GM12892 (cell line): ENCODE results near the gene SHC3.

ENCODE experiments used
- DNase-seq: peaks from one replicate; pipeline ENCODE4 v3.0.0; 2011; ENCODE audit not compliant: insufficient read length
- FAIRE-seq: peaks from 2 replicates; lab custom pipeline; 2011; peaks lifted over from hg19 to GRCh38; lab: Jason Lieb, UNC
- POLR2A ChIP-seq: IDR thresholded peaks from 2 replicates; pipeline ENCODE4 v1.6.1; 2011; ENCODE audit warnings: low read depth, low read length, control low read depth
- POLR2AphosphoS5 ChIP-seq: IDR thresholded peaks from 2 replicates; pipeline ENCODE4 v1.6.1; 2011; ENCODE audit warnings: low read depth, low read length, control low read depth
- TAF1 ChIP-seq: IDR thresholded peaks from 2 replicates; pipeline ENCODE4 v1.6.1; 2011; ENCODE audit warnings: low read depth, mild to moderate bottlenecking, control low read depth, low read length, borderline replicate concordance

SHC3 gene

DNA sequence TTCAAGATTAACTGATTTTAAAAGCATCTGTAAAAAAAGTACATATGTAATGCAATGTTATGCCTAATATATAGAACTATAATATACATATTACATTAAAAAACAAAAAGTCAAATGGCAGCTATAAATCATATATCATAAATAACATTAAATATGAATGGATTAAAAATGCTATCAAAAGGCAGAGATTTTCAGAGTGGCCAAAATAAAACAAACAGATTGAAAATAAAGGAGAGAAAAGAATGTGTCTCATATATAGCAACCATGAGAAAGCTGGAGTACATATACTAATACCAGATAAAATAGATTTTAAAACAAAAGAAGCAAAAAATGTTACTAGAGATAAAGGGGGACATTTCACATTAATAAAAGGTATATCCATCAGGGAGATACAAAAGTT is 148.8 kb downstream of the SHC3 start:
- FAIRE-seq: no peak
- TF ChIP-seq POLR2AphosphoS5: no peak
- no peak for DNase-seq

DNA sequence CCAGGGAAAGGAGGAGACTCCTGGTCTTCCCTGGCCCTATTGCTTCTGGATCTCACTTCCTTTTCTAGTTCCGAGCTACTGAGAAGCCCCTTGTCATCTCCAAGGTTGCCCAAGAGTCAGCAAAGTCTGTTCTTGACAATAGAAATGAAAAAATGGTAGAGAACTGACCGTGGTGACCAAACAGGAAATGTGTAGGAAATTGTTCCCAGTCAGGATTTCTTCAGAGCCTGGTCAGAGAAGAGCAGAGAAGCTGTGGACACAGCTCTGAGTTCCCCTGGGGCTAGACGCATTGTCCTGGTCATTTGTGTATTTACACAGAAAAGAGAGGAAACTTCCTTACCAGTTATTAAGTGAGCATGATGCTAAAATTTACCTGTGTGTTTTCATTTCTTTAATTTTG is 151.7 kb downstream of the SHC3 start:
- no peak for DNase-seq
- TF ChIP-seq TAF1: no peak
- TF ChIP-seq POLR2AphosphoS5: no peak
- TF ChIP-seq POLR2A: no peak
- no peak for FAIRE-seq

DNA sequence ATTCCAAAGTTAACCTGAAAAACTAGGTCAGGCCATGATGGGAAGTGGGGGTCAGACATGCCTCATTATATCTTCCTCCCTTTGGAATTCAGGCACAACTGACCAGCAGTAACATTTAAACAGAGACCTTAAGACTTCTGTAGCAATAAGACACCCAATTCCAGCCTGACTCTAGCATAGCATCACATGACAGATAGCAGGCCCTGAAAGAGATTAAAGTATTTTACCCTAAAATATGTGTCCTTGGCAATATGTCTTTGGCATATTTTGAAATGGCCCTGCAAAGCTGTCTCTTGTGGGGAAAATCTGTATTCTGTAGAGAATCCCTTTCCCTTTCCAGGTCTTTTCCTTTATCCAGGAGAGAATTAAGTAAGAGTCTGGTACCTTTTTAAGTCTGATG is 153.1 kb downstream of the SHC3 start:
- no peak for TF ChIP-seq POLR2A
- DNase-seq (no peak), FAIRE-seq (no peak)

DNA sequence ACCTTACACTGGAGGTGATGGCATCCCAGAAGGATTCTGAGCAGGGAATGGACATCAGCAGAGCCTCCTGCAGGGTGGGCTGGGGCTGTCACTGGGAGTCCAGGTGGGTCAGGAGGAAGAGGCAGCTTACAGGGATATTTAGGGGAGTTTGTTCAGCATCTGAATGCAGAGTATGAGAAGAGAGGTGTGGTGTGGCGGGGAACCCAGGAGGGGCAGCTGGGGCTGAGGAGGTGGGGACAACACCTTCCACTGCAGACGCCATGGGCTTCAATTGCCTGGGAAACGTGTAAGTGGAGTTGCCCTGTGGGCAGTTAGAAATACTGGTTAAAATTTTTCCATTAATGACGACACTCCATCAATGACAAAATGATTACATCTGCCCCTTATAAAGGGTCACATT is 153.9 kb downstream of the SHC3 start:
- DNase-seq: no peak
- FAIRE-seq: no peak
- no peak for TF ChIP-seq POLR2A

DNA sequence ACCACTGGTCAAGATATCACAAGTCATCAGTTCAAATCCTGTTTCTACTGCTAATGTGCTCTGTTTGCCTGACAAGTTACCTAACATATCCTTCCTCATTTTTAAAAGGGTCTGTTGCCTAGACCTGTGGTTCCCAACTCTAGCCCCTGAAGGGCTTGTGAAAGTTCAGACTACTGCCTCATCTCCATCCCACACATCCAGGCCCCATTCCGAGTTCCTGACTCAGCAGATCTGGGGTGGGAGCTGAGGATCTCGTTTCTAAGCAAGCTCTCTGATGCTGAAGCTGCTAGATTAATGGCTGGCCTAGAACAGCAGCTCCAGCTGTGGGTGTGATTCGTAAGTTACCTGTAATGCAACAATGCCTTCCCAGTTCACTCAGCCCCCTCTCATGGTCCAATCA is 154.9 kb downstream of the SHC3 start:
- FAIRE-seq: no peak
- no peak for DNase-seq
- TF ChIP-seq POLR2A (no peak), TAF1 (no peak), POLR2AphosphoS5 (no peak)

DNA sequence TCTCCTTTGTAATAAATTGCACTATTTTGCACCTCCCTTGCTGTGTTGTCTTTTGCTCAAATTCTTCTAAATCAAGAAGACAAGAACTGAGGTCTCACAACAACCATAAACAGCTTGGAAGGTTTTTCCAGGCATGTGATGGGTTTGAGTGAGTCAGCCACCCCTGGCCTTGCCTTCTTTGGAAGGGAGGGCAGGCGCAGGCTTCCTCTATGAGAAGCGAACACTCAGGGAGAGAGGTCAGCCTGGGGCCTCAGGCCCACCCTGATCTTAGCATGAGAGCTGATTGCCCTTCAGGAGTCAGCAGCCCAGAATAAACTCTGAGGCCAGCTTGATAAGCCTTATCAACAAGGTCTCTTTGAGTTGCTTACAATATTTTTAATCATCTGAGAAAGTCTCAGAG is 155.7 kb downstream of the SHC3 start:
- DNase-seq: no peak
- FAIRE-seq: no peak

DNA sequence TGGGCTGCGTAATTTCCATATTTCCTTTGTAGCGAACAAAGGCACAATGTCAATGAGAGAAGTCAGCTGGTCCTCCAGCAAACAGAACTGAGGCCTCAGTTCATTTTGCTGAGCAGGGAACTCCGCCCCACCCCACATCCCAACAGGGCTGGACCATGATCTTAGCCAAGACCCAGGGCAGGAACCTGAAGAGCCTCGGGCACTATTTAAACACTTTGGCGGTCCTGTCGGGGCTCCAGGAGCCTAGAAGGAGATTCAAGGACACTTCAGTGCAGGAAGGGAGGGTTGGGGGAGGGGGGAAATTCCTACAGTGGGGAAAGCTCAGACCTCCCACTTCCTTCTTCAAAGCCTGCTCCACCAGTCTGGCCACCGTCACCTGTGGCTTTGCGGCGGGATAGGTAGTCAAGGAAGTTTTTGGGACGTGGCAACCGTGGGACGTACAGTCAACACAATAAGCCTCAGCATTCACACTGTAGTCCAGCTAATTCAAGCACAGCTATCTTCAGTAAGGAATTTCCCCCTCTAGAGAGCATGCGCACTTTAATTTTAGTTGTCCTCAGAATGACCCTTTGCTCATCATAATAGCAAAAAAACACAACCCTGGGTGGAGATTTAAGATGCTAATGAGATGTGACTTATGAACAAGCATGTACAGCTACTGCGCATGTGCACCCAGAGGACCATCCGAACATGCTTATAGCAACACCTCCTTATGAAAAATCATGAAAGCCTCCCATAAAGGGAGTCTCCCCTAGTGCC is 156.4 kb downstream of the SHC3 start:
- DNase-seq (no peak), FAIRE-seq (no peak)
- TF ChIP-seq POLR2AphosphoS5 (no peak), POLR2A (no peak), TAF1 (no peak)

More for the DNA sequence above, 155.7 kb downstream of the SHC3 start:
- TF ChIP-seq POLR2A (no peak), TAF1 (no peak), POLR2AphosphoS5 (no peak)

DNA sequence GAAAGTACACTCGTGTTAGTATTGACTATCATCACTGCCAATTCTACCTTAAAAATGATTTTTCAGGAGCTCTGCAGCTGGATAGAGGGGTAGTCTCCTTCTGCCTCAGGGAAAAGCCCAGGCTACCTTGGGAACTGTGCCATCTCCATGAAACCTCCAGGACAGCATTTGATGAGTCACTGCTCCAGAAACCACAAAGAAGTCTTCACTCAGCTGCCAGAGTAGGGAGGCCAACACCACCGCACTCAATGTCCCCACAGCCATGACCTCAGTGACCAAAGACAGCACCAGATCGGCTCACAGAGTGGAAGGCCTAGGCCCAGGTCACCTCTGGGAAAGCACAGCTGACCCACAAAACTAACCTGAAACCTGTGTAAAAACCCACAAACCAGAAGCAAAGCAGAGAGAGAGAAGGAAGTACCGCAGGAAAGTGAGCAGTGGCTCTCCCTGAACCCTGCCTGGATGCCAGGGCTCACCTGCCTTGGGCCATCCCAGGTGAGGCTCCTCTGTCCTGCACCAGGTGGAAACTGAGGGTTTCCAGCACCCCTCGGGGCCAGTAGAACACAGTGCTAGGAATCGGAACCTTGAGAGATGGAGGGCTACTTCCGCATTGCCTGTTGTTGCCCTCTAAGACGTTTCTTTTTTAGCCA is 157.3 kb downstream of the SHC3 start:
- FAIRE-seq: no peak

DNA sequence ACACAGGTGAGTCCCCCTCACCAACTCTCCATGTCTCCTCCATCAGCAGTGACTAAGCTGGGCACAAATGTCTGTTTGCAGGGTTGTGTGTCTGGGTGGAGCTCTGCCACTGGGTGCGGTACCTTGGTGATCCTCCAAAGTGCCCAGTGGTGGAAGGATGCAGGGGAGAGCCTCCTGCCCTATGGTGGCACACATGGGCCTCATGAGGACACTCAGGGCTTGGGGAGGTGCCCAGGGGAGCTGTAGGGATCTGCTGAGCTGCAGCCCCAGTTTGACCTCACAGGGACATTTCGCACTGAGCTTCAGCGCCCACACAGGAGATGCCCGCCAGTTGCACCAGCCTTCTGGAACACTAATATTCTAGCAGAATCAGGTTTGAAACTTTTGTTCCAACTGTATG is 157.9 kb downstream of the SHC3 start:
- DNase-seq (no peak), FAIRE-seq (no peak)
- no peak for TF ChIP-seq POLR2AphosphoS5
- TF ChIP-seq TAF1: no peak
- no peak for TF ChIP-seq POLR2A

More for the DNA sequence above, 157.3 kb downstream of the SHC3 start:
- TF ChIP-seq TAF1 (no peak), POLR2AphosphoS5 (no peak), POLR2A (no peak)
- no peak for DNase-seq

DNA sequence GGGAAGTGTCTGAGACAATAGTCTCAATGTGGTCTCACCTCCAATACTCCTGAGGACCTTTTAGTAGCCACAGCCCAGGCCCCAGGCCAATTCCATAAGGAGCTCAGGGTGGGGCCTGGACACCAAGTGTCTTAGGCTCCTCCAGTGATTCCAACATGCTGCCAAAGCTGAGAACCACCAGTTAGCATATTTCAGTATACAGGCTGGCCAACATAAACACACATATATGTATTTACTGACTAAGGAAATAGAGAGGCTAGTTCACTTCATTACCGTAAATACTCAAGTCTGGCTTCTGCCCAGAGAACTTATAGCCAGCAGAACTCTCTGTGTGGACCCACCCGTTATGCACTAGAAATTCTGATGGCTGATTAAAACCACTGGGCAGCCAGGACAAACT is 163.3 kb downstream of the SHC3 start:
- TF ChIP-seq POLR2AphosphoS5 (no peak), POLR2A (no peak), TAF1 (no peak)
- FAIRE-seq: no peak
- no peak for DNase-seq

DNA sequence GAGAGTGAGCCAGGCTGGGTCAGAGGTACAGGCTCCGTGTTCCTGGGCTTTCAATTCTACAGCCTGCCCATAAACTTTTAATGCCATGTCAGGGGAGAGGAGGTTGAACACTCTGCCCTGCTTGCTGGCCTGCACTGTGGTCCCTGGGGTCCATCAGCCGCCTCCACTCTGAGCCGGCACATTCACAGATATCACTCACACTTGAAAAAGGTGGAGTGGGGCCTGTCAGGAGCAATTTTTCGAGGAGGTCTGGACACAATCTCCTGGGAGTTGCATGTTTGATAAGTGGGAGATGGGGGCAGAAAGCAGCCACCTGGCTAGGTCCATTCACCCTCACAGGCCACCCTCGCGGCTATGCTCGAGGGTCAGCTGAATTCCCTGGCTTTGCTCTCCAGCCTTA is 164.5 kb downstream of the SHC3 start:
- no peak for DNase-seq
- no peak for FAIRE-seq
- no peak for TF ChIP-seq POLR2AphosphoS5
- no peak for TF ChIP-seq TAF1
- no peak for TF ChIP-seq POLR2A

DNA sequence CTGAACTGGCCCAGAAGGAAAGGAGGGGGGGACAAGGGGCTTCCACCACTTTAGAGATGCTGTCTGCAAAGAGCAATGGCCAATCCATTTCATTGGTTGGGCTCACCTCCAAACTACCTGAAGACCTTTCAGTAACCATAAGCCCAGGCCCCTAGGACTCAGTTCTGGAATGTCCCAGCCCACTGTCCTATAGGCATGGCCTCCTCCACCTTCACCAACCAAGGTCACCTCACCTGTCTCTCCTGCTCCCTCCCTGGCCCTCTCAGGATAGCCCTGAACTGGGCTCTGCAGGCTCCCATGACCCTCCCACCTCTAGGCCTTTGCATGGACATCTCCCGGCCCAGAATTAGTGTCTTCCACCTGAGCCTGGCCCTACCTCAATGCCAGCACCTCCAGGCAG is 165.0 kb downstream of the SHC3 start:
- TF ChIP-seq POLR2A: no peak
- TF ChIP-seq TAF1: no peak
- TF ChIP-seq POLR2AphosphoS5: no peak
- no peak for FAIRE-seq
- no peak for DNase-seq
